Ureter (tissue), 1 donor: ENCODE data around the gene BICD1. TPM values are rescaled to one million over a fixed set of nuclear protein-coding genes. Genes with fewer than 3 reads are reported as not detected.

Experiments used
- DNase-seq: peaks from one replicate; pipeline ENCODE4 v3.0.0-alpha.2; 2020; ENCODE audit warnings: low spot score
- total RNA-seq: library from RNA; stranded (reverse); gene quantifications from one replicate; pipeline ENCODE4 v1.2.4, GENCODE V29; 2023
- donor health status: DM: yes; HTN: yes; CAD: no.

Gene BICD1
- total RNA-seq, 1 donor from 2014 or later = 32.9 TPM

- DNase-seq = no peak
Measured at GRCh38 chr12:32281098-32281497, 174.5 kb downstream of the BICD1 start.

GRCh38 chr12:32284561-32284960 lies 177.9 kb downstream of the BICD1 start:
- DNase-seq = no peak

- DNase-seq = no peak
Measured at GRCh38 chr12:32285021-32285420, 178.4 kb downstream of the BICD1 start.

GRCh38 chr12:32285489-32285888 lies 178.8 kb downstream of the BICD1 start:
- no peak for DNase-seq

- DNase-seq = no peak
Measured at GRCh38 chr12:32290411-32290810, 183.8 kb downstream of the BICD1 start.

GRCh38 chr12:32292151-32292550 lies 185.5 kb downstream of the BICD1 start:
- DNase-seq = no peak

GRCh38 chr12:32293808-32294419 lies 187.3 kb downstream of the BICD1 start:
- DNase-seq = no peak

GRCh38 chr12:32296567-32296966 lies 189.9 kb downstream of the BICD1 start:
- no peak for DNase-seq

GRCh38 chr12:32298917-32299316 lies 192.3 kb downstream of the BICD1 start:
- no peak for DNase-seq

- DNase-seq = no peak
Measured at GRCh38 chr12:32301216-32301615, 194.6 kb downstream of the BICD1 start.

GRCh38 chr12:32302218-32303173 lies 195.8 kb downstream of the BICD1 start:
- no peak for DNase-seq

- DNase-seq = no peak
Measured at GRCh38 chr12:32303174-32303549, 196.5 kb downstream of the BICD1 start.

GRCh38 chr12:32305163-32305562 lies 198.5 kb downstream of the BICD1 start:
- no peak for DNase-seq

GRCh38 chr12:32307326-32307725 lies 200.7 kb downstream of the BICD1 start:
- DNase-seq = no peak

GRCh38 chr12:32309811-32310736 lies 203.4 kb downstream of the BICD1 start:
- DNase-seq = no peak

GRCh38 chr12:32312049-32312670 lies 205.5 kb downstream of the BICD1 start:
- no peak for DNase-seq

GRCh38 chr12:32322354-32322753 lies 215.7 kb downstream of the BICD1 start:
- no peak for DNase-seq

- no peak for DNase-seq
Measured at GRCh38 chr12:32331133-32331532, 224.5 kb downstream of the BICD1 start.

GRCh38 chr12:32332446-32332845 lies 225.8 kb downstream of the BICD1 start:
- DNase-seq = no peak

- no peak for DNase-seq
Measured at GRCh38 chr12:32334371-32334777, 227.7 kb downstream of the BICD1 start.

GRCh38 chr12:32336261-32336660 lies 229.6 kb downstream of the BICD1 start:
- DNase-seq = no peak

- DNase-seq = no peak
Measured at GRCh38 chr12:32343496-32343895, 236.8 kb downstream of the BICD1 start.
